Ammon's horn (tissue), 1 donor: Measurements from ENCODE around the gene TPST1.
"Not testable (repeated sequence)": the region's sequence is repeated elsewhere in the genome, so short reads cannot be mapped to it uniquely, and the experiment has no call there.

ENCODE experiments used
- DNase-seq: peaks from one replicate; pipeline ENCODE4 v3.0.0-alpha.2; 2016; ENCODE audit warnings: low spot score

The TPST1 gene

GRCh38 chr7:66333443-66333842 is 128.3 kb downstream of the TPST1 start:
- DNase-seq: no peak

- no peak for DNase-seq
Observed at GRCh38 chr7:66335318-66335717, 130.2 kb downstream of the TPST1 start.

- DNase-seq: no peak
Observed at GRCh38 chr7:66336760-66337159, 131.6 kb downstream of the TPST1 start.

- no peak for DNase-seq
Observed at GRCh38 chr7:66339141-66339540, 134.0 kb downstream of the TPST1 start.

GRCh38 chr7:66344166-66344565 is 139.0 kb downstream of the TPST1 start:
- no peak for DNase-seq

- no peak for DNase-seq
Observed at GRCh38 chr7:66348531-66348930, 143.4 kb downstream of the TPST1 start.

GRCh38 chr7:66348959-66349358 is 143.8 kb downstream of the TPST1 start:
- DNase-seq: no peak

- DNase-seq: peak; percentile 23
Observed at GRCh38 chr7:66352071-66352470, 146.9 kb downstream of the TPST1 start.

- DNase-seq: no peak
Observed at GRCh38 chr7:66353547-66353946, 148.4 kb downstream of the TPST1 start.

- no peak for DNase-seq
Observed at GRCh38 chr7:66355756-66356155, 150.6 kb downstream of the TPST1 start.

- DNase-seq: no peak
Observed at GRCh38 chr7:66356277-66356721, 151.2 kb downstream of the TPST1 start.

- no peak for DNase-seq
Observed at GRCh38 chr7:66357087-66357486, 152.0 kb downstream of the TPST1 start.

- DNase-seq: peak; percentile 17
Observed at GRCh38 chr7:66359656-66360211, 154.6 kb downstream of the TPST1 start.

- DNase-seq: no peak
Observed at GRCh38 chr7:66362136-66362535, 157.0 kb downstream of the TPST1 start.

GRCh38 chr7:66363635-66364034 is 158.5 kb downstream of the TPST1 start:
- DNase-seq: no peak

- DNase-seq: not testable (repeated sequence)
Observed at GRCh38 chr7:66365031-66365430, 159.9 kb downstream of the TPST1 start.

GRCh38 chr7:66371096-66371824 is 166.1 kb downstream of the TPST1 start:
- no peak for DNase-seq

GRCh38 chr7:66374141-66374840 is 169.2 kb downstream of the TPST1 start:
- DNase-seq: not testable (repeated sequence)

- no peak for DNase-seq
Observed at GRCh38 chr7:66376264-66376945, 171.3 kb downstream of the TPST1 start.

GRCh38 chr7:66377045-66377444 is 171.9 kb downstream of the TPST1 start:
- no peak for DNase-seq

GRCh38 chr7:66377714-66378113 is 172.6 kb downstream of the TPST1 start:
- no peak for DNase-seq

GRCh38 chr7:66379542-66380160 is 174.5 kb downstream of the TPST1 start:
- no peak for DNase-seq
